Measurements from ENCODE around the gene IL1RAP. TPM values are rescaled to one million over a fixed set of nuclear protein-coding genes. Genes with fewer than 3 reads are reported as not detected.

IL1RAP gene
- total and polyA plus RNA-seq, 2 donors (not counting 3 experiments of a cell fraction or from before 2014, with no cell fraction given), result 4.3 to 9.2 TPM

DNA sequence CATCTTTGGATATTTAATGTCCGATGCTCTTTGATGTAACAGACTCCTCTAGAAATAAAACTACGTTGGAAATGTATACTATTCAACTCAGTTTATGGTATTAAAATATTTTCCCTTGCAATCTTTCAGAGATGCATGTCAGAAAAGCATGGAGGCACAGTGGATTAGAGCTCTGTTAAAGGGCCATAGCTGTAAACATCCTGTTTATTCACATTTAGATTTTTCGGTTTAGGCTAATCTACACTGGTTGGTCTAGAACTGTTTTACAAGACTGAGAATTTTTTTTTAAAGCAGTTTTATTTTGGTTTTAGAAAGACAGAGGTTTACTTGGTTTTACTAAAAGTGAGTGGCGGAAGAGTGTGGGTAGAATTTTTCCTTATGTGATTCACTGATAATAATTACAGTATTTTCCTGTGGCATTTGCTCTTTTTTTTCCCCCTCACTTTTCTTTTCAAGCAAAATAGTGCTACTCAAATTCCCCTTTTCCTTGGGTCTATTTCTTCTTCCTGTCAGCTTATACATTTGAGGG lies 132.1 kb downstream of the IL1RAP start:
- ChIA-PET CTCF (no interaction called here), POLR2A (no interaction called here)
- Histone ChIP-seq H4K20me1 (replicated peaks; ENCODE audit: control insufficient read depth, extremely low read depth, insufficient read depth, low read length) (no peaks in the 10 kb centered on the region), H3K9me3 (replicated peaks; ENCODE audit: control insufficient read depth, insufficient read depth, low read length) (no peaks in the 10 kb centered on the region), H2AFZ (ENCODE audit: low read depth, low read length) (no peak overlapping the region), H3K79me2 (ENCODE audit: control insufficient read depth, insufficient read depth, low read length) (no peaks in the 10 kb centered on the region), H3K27ac (ENCODE audit: insufficient read depth, low read depth, low read length) (no peak overlapping the region), H3K4me2 (ENCODE audit: insufficient read depth, low read length) (no peak overlapping the region), H3K9ac (replicated peaks; ENCODE audit: extremely low read depth, insufficient read depth, low read length) (no peak overlapping the region), H3K27me3 (ENCODE audit: control insufficient read depth in 2 of 2, insufficient read depth in 2 of 2, low read length in 2 of 2) (no peaks in the 10 kb centered on the region), H3K4me3 (replicated peaks in 1 of 3; ENCODE audit: insufficient read depth in 1 of 3, low read depth in 1 of 3, low read length in 3 of 3) (no peak overlapping the region), H3K9me1 (replicated peaks; ENCODE audit: control insufficient read depth, extremely low read depth, insufficient read depth, low read length) (no peaks in the 10 kb centered on the region), H3K4me1 (ENCODE audit: control insufficient read depth, extremely low read depth, insufficient read depth, low read length) (no peaks in the 10 kb centered on the region), H3K36me3 (ENCODE audit: control insufficient read depth in 2 of 2, extremely low read depth in 1 of 2, insufficient read depth in 2 of 2, low read length in 2 of 2) (no peaks in the 10 kb centered on the region)
- TF ChIP-seq, protein P1, sequence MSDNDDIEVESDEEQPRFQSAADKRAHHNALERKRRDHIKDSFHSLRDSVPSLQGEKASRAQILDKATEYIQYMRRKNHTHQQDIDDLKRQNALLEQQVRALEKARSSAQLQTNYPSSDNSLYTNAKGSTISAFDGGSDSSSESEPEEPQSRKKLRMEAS (IDR thresholded peaks at IDR 0.05; ENCODE audit: insufficient read depth, insufficient read length), result no peak
- TF ChIP-seq JUN (IDR thresholded peaks at IDR 0.05; ENCODE audit: borderline replicate concordance, insufficient read depth, insufficient read length, low read depth) (no peak), MYC (IDR thresholded peaks at IDR 0.05; ENCODE audit: low read depth, low read length) (no peak), FOS (IDR thresholded peaks at IDR 0.05; ENCODE audit: borderline replicate concordance, insufficient read depth, low read length) (no peak), GATA2 (IDR thresholded peaks at IDR 0.05; ENCODE audit: insufficient read depth, insufficient read length, low read depth, low read length) (no peak), POLR2AphosphoS5 (IDR thresholded peaks at IDR 0.05; ENCODE audit: insufficient read depth, low read depth, low read length) (no peak)
- TF ChIP-seq, protein P2, sequence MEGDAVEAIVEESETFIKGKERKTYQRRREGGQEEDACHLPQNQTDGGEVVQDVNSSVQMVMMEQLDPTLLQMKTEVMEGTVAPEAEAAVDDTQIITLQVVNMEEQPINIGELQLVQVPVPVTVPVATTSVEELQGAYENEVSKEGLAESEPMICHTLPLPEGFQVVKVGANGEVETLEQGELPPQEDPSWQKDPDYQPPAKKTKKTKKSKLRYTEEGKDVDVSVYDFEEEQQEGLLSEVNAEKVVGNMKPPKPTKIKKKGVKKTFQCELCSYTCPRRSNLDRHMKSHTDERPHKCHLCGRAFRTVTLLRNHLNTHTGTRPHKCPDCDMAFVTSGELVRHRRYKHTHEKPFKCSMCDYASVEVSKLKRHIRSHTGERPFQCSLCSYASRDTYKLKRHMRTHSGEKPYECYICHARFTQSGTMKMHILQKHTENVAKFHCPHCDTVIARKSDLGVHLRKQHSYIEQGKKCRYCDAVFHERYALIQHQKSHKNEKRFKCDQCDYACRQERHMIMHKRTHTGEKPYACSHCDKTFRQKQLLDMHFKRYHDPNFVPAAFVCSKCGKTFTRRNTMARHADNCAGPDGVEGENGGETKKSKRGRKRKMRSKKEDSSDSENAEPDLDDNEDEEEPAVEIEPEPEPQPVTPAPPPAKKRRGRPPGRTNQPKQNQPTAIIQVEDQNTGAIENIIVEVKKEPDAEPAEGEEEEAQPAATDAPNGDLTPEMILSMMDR (IDR thresholded peaks at IDR 0.05; ENCODE audit: extremely low read depth in 1 of 2, insufficient read depth in 1 of 2, low read depth in 1 of 2, low read length in 2 of 2), result no peak
- DNase-seq (ENCODE audit: low read depth, low spot score), result no peak
- intact Hi-C loops (cut with micrococcal nuclease), result no loop called here
- FAIRE-seq, result no peak
- dilution Hi-C loops (cut with MboI; ENCODE audit: extremely low pct_ligation_motif_present, low sequenced_read_pairs), result no loop called here
- BruUV-seq (replicated peaks), result no TSS peak

Measured in endothelial cell of umbilical vein (primary cell).